ENCODE results near the gene MFAP4.

Gene MFAP4

DNA sequence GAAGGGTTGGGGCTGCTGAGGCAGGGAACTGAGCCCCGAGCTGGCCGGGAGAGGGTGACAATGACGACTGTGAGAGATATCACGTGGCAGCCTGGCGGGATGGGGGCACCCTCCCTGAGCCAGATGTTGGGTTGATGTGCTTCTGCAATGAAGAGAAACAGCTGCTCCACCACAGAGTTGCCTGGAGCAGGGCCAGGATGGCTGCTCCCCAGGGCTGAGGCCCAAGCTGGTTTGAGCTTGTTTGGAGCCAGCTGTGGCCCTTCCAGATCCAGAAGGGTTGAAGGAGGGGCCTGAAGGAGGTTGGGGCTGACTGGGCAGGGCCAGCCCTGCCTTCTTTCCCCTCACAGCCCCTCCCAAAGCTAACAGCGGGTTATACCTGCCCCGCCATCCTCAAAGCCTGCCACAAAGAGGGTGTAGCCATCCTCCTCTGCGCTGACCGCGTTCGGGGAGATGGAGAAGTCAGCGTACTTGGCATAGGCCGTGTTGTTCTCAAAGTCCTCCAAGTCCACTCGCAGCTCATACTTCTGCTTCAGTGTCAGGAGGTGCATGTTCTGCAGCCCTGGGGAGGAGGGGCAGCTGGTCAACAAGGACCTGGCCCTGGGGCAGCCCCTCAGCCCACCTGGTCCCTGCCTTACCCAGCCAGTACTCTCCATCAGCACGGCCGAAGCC is 2.1 kb downstream of the MFAP4 start:
- DNase-seq: no peak

DNA sequence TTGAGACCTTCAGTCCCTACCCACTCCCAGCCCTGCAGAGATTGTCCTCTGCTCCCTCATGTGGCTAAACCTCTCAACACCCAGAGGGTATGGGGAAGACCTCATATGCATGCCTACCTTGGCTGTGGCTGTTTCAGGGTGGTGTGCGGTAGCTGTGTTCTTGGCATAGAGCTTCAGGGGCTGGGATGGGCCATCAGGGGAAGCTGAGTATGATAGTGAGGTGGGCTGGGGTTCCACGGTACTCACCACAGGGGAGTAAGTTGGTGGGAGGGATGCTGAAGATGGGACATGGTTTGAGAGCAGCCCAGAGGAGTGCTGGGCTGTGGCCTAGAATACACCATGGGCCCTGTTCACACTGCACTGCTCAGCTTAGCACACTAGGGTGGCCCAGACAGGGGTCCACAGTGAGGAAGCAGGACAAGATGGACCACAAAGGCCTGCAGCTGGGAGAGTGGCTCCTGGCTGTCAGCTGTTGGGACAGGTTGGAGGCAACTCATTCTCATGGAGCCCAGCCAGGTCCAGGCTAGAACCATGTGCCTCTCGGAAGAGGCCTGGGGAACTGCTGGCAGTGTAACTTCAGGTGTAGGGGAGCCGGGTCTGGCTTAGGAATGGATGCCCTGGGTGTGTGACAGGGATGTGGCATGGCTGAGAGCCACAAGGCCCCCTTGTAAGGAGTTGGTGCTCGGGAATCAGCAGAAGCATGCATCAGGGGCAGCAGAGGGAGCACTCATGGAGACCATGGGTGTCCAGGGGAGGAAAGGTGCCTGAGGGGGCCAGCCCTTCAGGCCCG is 3.1 kb downstream of the MFAP4 start:
- DNase-seq: no peak

DNA sequence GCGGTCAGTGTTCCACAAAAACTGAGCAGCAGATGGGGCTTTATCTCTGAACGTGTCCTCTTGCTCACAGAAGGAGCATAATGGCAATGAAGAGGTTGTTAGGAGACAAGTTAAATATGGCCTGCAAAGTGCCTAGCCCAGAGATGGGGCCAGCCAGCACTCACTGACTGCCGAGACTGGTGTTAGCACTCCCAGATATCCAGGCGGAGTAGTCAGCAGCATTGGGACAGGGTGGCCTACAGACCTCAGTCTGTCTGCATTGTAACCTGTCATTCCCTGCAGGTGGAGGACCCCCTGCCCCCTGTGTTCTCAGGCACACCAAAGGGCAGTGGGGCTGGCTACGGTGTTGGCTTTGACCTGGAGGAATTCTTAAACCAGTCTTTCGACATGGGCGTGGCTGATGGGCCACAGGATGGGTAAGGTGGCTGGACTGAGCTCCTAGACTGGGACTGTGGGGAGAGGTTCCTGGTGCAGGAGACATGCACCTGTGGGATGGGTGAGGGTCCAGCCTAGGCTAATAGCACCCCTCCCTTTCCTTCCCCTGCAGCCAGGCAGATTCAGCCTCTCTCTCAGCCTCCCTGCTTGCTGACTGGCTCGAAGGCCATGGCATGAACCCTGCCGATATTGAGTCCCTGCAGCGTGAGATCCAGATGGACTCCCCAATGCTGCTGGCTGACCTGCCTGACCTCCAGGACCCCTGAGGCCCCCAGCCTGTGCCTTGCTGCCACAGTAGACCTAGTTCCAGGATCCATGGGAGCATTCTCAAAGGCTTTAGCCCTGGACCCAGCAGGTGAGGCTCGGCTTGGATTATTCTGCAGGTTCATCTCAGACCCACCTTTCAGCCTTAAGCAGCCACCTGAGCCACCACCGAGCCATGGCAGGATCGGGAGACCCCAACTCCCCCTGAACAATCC is 4.2 kb downstream of the MFAP4 start:
- no peak for DNase-seq

DNA sequence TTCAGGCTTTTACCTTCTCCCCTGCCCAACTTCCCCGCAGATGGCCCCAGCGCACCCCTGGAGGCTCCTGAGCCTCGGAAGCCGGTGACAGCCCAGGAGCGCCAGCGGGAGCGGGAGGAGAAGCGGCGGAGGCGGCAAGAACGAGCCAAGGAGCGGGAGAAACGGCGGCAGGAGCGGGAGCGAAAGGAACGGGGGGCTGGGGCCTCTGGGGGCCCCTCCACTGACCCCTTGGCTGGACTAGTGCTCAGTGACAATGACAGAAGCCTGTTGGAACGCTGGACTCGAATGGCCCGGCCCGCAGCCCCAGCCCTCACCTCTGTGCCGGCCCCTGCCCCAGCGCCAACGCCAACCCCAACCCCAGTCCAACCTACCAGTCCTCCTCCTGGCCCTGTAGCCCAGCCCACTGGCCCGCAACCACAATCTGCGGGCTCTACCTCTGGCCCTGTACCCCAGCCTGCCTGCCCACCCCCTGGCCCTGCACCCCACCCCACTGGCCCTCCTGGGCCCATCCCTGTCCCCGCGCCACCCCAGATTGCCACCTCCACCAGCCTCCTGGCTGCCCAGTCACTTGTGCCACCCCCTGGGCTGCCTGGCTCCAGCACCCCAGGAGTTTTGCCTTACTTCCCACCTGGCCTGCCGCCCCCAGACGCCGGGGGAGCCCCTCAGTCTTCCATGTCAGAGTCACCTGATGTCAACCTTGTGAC is 5.1 kb downstream of the MFAP4 start:
- DNase-seq: no peak

DNA sequence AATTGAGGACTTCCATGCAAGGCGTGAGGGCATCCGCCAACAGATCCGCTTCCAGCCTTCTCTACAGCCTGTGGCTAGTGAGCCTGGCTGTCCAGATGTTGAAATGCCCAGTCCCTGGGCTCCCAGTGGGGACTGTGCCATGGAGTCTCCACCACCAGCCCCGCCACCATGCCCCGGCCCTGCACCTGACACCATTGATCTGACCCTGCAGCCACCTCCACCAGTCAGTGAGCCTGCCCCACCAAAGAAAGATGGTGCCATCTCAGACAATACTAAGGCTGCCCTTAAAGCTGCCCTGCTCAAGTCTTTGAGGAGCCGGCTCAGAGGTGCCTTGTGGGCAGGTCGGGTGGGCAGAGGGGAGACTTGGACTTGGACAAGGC is 5.6 kb downstream of the MFAP4 start:
- DNase-seq: no peak

DNA sequence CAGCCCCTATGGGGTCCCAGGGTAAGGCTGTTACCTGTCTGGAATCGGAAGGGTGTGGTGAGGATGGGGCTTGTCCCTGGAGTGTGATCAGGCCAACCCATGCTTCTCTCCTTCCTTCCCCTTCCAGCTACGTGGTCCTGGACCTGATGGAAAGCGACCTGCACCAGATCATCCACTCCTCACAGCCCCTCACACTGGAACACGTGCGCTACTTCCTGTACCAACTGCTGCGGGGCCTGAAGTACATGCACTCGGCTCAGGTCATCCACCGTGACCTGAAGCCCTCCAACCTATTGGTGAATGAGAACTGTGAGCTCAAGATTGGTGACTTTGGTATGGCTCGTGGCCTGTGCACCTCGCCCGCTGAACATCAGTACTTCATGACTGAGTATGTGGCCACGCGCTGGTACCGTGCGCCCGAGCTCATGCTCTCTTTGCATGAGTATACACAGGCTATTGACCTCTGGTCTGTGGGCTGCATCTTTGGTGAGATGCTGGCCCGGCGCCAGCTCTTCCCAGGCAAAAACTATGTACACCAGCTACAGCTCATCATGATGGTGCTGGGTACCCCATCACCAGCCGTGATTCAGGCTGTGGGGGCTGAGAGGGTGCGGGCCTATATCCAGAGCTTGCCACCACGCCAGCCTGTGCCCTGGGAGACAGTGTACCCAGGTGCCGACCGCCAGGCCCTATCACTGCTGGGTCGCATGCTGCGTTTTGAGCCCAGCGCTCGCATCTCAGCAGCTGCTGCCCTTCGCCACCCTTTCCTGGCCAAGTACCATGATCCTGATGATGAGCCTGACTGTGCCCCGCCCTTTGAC is 6.3 kb downstream of the MFAP4 start:
- DNase-seq: no peak

DNA sequence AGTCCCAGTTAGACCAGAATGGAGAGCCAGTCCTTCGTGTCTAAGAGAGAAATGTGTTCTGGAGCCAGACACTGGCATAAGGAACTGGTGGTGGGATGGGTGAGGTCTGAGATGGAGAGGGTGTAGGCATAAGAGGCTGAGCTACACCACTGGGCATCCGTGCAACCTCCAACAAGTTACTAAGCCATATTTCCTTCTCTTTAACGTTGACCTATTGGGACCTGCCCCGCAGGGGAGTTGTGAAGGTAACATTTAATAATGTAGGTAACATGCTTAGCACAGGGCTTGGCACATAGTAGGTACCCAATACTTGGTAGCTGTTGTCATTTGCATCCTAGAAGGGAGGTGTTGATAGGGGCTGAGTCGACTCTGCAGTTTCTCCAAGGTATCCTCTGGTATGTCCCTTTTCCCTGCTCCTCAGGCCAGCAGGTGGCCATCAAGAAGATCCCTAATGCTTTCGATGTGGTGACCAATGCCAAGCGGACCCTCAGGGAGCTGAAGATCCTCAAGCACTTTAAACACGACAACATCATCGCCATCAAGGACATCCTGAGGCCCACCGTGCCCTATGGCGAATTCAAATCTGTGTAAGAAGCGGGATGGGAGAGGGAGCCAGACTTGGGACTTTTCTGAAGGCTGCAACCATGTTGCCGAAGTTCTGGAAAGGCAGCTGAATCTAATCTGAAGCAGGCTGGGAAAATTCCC is 7.5 kb downstream of the MFAP4 start:
- no peak for DNase-seq

DNA sequence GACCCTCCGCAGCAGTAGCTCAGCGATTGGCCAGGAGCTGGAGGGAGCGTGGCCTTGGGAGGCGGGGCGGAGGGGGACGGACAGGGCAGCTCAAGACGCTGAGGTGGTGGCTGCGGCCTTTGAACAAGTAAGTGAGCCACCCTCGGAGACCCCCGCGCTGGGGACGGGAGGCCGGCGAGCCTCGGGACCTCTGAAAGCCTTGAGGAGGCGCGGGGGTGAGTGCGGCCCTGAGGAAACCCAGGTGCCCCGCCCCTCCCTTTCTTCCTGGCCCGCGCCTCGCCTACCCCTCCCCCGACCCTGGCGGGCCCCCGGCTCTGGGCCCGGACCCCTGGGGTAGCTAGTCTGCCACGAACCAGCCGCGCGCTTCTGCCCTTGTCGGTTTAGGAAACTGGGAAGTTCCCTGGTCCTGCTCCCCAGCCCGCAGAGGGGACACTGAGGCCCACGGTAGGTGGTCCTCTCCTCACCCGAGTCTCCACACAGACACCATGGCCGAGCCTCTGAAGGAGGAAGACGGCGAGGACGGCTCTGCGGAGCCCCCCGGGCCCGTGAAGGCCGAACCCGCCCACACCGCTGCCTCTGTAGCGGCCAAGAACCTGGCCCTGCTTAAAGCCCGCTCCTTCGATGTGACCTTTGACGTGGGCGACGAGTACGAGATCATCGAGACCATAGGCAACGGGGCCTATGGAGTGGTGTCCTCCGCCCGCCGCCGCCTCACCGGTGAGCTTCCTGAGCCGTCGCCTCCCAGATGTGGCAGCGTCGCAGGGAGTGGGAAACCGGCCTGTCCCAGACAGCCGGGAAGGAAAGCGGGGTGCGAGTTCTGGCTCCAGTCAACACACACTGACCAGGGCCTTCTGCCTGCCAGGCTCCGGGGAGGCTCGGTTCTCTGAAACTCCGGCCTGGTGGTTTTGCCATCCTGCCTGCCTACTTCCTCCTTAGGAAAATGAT is 8.3 kb downstream of the MFAP4 start, which contains the start of gene MAPK7:
MAPK7 (plus strand) TSS at position 83 of the 945 bp plus-strand sequence; CDS start at position 486, 403 bp downstream.
- DNase-seq: no peak

DNA sequence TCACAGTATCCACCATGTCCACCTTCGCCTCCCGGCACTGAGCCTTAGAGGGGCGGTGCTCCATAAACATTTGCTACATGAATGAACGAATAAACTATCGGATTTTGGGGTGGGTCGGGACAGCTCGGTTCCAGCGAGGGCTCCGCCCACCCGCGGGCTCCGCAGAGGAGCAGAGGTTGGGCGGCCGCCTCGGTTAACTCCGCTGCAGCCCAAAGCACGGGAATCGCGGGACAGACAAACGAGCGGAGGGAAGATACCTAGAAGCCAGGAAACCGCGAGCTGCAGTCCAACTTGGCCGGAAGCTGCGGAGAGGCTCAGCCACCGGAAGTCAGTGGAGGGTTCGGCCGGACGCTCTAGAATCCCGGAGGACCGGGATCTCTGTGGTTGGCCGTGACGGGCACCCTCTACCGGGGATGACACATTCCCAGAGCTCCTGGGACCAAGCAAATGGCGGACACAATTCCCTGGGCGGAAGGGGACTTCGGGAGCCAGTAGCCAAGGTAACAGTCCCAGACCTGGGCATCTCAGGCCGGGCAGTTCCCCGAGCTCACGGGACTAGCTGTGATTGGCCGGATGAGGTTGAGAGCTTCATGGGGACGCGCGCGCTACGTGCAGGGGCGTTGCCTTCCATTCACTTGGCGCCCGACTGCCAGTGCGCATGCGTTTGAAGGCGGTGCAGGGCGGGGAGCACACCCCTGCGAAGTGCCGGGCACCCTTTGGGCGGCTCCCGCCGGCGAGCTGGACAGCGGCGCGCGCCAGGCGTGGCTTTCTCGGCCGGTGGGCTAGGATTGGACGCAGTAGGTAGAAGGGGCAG is 9.2 kb downstream of the MFAP4 start:
- peak; percentile 100 for DNase-seq

DNA sequence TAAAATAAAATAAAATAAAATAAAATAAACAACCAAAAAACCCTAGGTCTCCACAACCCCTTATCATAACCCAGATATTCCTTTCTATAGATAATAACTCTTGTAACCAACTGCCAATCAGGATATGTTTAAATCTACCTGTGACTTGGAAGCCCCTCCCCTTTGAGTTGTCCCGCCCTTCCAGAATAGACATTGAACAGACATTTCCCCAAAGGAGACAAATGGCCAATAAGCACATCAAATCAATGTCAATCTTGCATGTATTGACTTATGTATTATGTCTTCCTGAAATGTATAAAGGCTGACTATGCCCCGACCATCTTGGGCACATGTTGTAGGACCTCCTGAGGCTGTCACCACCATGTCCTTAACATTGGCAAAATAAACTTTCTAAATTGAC is 10.2 kb downstream of the MFAP4 start:
- no peak for DNase-seq

DNA sequence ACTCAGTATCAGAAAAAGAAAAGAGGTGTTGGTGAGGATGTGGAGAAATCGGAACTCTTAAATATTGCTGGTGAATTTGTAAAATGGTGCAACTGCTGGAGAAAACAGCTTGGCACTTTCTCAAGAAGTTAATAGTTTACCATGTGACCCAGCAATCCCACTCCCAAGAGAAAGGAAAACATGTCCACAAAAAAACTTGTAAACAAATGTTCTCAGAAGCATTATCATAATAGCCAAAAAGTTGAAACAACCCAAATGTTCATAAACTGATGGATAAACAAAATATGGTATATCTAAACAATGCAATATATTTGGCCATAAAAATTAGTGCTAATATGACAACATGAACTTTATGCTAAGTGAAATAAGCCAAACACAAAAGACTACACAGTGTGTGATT is 11.3 kb downstream of the MFAP4 start:
- no peak for DNase-seq

DNA sequence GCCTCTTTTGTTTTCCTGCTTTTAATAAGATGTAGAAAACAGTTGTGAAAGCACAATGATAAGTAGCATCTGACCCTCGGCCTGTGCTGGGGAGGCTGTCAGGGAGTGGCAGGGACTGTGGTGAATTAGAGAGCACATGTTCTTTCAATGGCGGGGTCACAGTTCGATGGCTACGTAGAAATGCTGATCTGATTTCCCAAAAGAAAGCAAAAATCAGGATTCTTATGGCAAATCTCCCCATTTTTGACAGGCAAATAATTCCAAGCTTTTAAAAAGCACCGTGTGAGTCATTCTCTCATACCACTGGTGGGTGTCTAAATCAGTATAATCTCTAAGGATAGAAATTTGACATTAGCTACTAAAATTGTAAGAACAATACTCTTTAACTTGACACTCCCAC is 12.9 kb downstream of the MFAP4 start:
- DNase-seq: no peak

DNA sequence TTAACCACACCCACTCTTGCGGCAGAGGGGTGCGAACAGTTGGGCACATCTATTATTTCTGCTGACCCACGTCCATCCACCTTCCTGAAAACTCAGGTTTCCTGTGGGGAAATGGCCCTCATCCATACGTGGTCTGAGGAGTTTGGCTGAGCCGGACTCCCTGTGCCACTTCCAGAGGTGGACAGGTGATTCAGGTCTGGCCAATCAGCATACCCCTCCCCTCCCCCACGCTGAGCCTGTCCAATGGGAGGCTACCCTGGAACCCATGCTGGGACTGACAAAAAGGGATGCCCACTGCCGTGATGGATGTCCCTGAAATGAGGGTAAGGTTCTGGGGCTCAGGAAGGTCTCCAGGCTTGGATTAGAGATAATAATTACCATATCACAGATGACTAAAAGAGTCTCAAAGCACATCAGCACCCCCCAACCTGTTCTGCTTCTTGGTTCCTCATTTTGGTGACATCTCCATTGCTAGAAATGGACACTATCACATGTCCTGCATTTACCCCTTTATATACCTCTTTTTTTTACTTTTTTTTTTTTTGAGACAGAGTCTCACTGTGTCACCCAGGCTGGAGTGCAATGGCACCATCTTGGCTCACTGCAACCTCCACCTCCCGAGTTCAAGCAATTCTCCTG is 14.0 kb downstream of the MFAP4 start:
- DNase-seq: no peak

DNA sequence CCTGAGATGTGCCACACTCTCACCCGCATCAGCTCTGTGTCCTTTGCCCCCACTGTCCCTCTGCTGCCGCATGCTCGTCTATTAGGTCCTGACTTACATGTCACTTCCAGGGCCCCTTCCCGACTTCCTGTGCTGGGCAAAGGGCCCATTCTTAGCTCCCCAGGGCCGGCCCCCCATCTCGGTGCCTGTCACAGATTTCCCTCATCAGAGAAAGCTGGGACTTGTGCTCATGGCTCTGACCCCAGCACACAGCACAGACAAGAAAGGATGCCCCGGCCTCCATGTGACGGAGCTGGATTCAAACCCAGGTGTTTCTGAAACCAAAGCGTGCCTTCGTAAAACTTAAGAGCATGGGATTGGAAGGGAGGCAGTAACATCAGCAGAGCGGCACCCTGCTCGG is 14.6 kb downstream of the MFAP4 start:
- no peak for DNase-seq

DNA sequence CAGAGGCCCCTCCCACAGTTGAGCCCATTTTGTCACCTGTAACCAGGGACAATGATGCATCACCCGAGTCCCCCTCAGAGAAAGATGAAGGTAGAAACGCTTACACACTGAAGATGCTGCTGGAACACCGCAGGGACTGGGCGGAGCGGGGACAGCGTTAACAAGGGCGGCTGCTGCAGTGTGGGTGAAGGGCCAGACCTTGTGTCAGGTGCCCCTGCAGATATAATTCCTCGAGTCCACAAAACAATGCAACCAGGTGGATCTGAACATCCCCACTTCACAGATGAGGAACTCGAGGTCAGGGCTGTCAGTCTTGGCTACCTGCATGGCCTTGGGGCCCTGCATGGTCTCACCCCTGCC is 15.0 kb downstream of the MFAP4 start:
- DNase-seq: no peak

DNA sequence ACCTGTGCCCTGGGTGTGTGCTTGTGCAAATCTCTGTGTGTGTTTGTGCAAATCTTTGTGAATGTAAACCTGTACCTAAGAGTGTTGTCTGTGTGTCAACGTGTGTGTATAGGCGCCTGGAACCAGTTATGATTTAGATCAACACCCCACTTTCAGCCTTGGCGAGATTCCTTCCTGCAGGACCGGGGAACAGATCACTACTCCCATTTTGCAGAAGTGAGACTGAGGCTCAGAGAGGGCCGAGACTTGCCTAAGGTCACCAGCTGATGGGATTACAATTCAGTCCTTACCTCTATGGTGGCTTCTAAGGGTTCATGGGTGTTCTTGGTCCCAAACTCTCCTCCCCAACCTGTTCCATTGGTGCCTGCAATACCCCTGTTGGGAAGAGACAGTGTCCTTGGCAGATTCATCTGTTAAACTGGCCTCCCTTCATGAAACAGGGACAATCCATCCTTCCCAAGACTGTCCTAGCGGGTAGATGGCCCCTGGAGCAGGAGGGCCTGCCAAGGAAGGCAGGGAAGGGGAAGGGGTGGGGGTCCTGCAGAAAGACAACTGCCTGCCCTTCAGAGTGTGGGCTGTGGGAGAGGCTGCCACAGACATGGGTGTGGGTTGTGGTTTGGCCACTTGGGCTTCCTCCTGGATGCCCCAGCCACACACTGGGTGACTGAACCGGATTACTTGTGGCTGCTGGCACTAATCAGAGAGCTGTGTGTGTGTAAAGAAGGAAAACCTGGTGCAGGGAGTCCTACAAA is 15.6 kb downstream of the MFAP4 start:
- DNase-seq: no peak

DNA sequence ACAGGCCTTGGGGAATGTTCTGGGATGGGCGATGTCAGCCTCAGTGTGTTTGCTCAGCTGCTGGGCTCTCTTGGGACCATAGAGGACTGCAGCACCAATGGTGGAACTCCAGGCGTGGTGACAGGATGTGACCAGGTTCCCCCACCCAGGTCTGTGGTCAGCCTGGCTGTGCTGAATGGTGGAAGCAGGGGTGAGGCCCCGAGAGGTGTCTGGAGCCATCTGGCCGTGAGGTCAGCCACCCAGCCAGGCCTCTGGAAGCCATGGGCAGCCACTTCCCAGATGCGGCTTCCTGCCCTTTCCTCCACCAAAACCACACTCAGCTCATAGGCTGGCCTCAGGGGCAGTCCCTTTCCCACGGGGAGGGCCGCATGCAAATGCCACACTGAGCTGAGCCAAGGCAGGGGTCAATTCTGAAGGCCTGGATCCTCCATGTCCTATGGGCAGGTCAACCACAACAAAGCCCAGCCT is 16.5 kb downstream of the MFAP4 start:
- no peak for DNase-seq

Measured in retina (tissue), 1 donor.